Muscle of leg (tissue), 11 donors: ENCODE measurements around the gene SAV1. TPM values are rescaled to one million over a fixed set of nuclear protein-coding genes. Genes with fewer than 3 reads are reported as not detected.

Source experiments
- DNase-seq: peaks from one replicate; pipeline ENCODE4 v3.0.0; 2013
- H3K27ac ChIP-seq: one replicate; pipeline ENCODE4 v1.5.1; 2013; ENCODE audit warnings: mild to moderate bottlenecking, low read length, control low read depth
- H3K27me3 ChIP-seq: one replicate; pipeline ENCODE4 v1.6.1; 2013; ENCODE audit warnings: low read length; ENCODE audit not compliant: control insufficient read depth, insufficient read depth
- H3K36me3 ChIP-seq: one replicate; pipeline ENCODE4 v1.6.1; 2013; ENCODE audit warnings: low read length; ENCODE audit not compliant: control insufficient read depth, insufficient read depth
- H3K4me1 ChIP-seq: one replicate; pipeline ENCODE4 v1.6.1; 2013; ENCODE audit warnings: low read length; ENCODE audit not compliant: control insufficient read depth, insufficient read depth
- H3K4me3 ChIP-seq: one replicate; pipeline ENCODE4 v1.5.1; 2013; ENCODE audit warnings: low read length, control low read depth
- H3K9me3 ChIP-seq: replicated peaks from 2 replicates; pipeline ENCODE4 v1.6.1; 2013; ENCODE audit warnings: low read depth, low read length; ENCODE audit not compliant: control insufficient read depth
- WGBS: methylation state at CpG from one replicate; pipeline ENCODE4 v1.1.5; 2013; ENCODE audit warnings: missing lambda C conversion rate; ENCODE audit not compliant: insufficient coverage; 5-methylcytosine and 5-hydroxymethylcytosine counted together
- polyA plus RNA-seq, 8 donors: library from polyadenylated mRNA; unstranded; fragments of 120-200 nt; gene quantifications; one replicate each; pipeline versions ENCODE4 v1.2.1 to v1.2.3, GENCODE V29; 2013; ENCODE audit warnings: inconsistent platforms in 1 of 8, low replicate concordance in 1 of 8; ENCODE audit not compliant: insufficient read length in 8 of 8, insufficient read depth in 1 of 8
- total RNA-seq: library from RNA; stranded (reverse); fragments of 120-200 nt; gene quantifications from one replicate; pipeline ENCODE4 v1.2.4, GENCODE V29; 2013

The SAV1 gene
- total and polyA plus RNA-seq, 9 donors = 16.2 to 35.3 (median 22.1) TPM

- Histone ChIP-seq H3K27ac (no peak overlapping the region), H3K36me3 (no peaks in the 10 kb centered on the region), H3K4me3 (no peak overlapping the region), H3K27me3 (no peaks in the 10 kb centered on the region), H3K9me3 (no peaks in the 10 kb centered on the region), H3K4me1 (no peaks in the 10 kb centered on the region)
- DNase-seq = no peak
- no CpG with 5 or more reads among the region's 4 CpGs for WGBS
These were observed 53.0 kb downstream of the SAV1 start for GRCh38 chr14:50615056-50615455.

- Histone ChIP-seq H3K4me1 (no peaks in the 10 kb centered on the region), H3K9me3 (no peaks in the 10 kb centered on the region), H3K36me3 (no peaks in the 10 kb centered on the region), H3K27ac (no peak overlapping the region), H3K27me3 (no peaks in the 10 kb centered on the region), H3K4me3 (no peak overlapping the region)
- WGBS = no CpG with 5 or more reads among the region's 3 CpGs
- DNase-seq = no peak
These were observed 55.3 kb downstream of the SAV1 start for GRCh38 chr14:50612806-50613205.

GRCh38 chr14:50610465-50610864 is 57.6 kb downstream of the SAV1 start:
- no peaks in the 10 kb centered on the region for H3K36me3 ChIP-seq
- no peak for DNase-seq
- H3K9me3 ChIP-seq = no peaks in the 10 kb centered on the region
- no CpG with 5 or more reads among the region's 1 CpG for WGBS
- no peak overlapping the region for H3K4me3 ChIP-seq
- no peaks in the 10 kb centered on the region for H3K4me1 ChIP-seq
- no peaks in the 10 kb centered on the region for H3K27me3 ChIP-seq
- no peak overlapping the region for H3K27ac ChIP-seq

- H3K27ac ChIP-seq = peak overlapping the region; percentile 60
- DNase-seq = peak; percentile 95
- H3K4me1 ChIP-seq = no peaks in the 10 kb centered on the region
- no peaks in the 10 kb centered on the region for H3K9me3 ChIP-seq
- H3K27me3 ChIP-seq = no peaks in the 10 kb centered on the region
- no CpG with 5 or more reads among the region's 1 CpG for WGBS
- no peaks in the 10 kb centered on the region for H3K36me3 ChIP-seq
- H3K4me3 ChIP-seq = no peak overlapping the region
These were observed 59.7 kb downstream of the SAV1 start for GRCh38 chr14:50608302-50608851.

- H3K9me3 ChIP-seq = no peaks in the 10 kb centered on the region
- H3K4me1 ChIP-seq = no peaks in the 10 kb centered on the region
- peak; percentile 75 for DNase-seq
- peak overlapping the region; percentile 45 for H3K27ac ChIP-seq
- H3K36me3 ChIP-seq = no peaks in the 10 kb centered on the region
- no peak overlapping the region for H3K4me3 ChIP-seq
- no CpG with 5 or more reads among the region's 1 CpG for WGBS
- H3K27me3 ChIP-seq = no peaks in the 10 kb centered on the region
These were observed 60.3 kb downstream of the SAV1 start for GRCh38 chr14:50607761-50608160.

GRCh38 chr14:50607181-50607580 is 60.9 kb downstream of the SAV1 start:
- no peaks in the 10 kb centered on the region for H3K27me3 ChIP-seq
- peak; percentile 49 for DNase-seq
- no peaks in the 10 kb centered on the region for H3K4me1 ChIP-seq
- H3K27ac ChIP-seq = peak overlapping the region; percentile 45
- H3K36me3 ChIP-seq = no peaks in the 10 kb centered on the region
- 94% methylated on average over 2 of the region's 3 CpGs for WGBS
- no peak overlapping the region for H3K4me3 ChIP-seq
- no peaks in the 10 kb centered on the region for H3K9me3 ChIP-seq

GRCh38 chr14:50606468-50606867 is 61.6 kb downstream of the SAV1 start:
- Histone ChIP-seq H3K4me3 (no peak overlapping the region), H3K27ac (no peak overlapping the region), H3K4me1 (no peaks in the 10 kb centered on the region), H3K36me3 (no peaks in the 10 kb centered on the region), H3K27me3 (no peaks in the 10 kb centered on the region), H3K9me3 (no peaks in the 10 kb centered on the region)
- WGBS = 67% methylated on average over 1 of the region's 2 CpGs
- DNase-seq = no peak

- Histone ChIP-seq H3K4me3 (no peak overlapping the region), H3K27ac (no peak overlapping the region), H3K9me3 (no peaks in the 10 kb centered on the region), H3K27me3 (no peaks in the 10 kb centered on the region), H3K4me1 (no peaks in the 10 kb centered on the region), H3K36me3 (no peaks in the 10 kb centered on the region)
- peak; percentile 74 for DNase-seq
- WGBS = 13% methylated on average over 1 of the region's 1 CpG
These were observed 62.3 kb downstream of the SAV1 start for GRCh38 chr14:50605766-50606165.

- no peaks in the 10 kb centered on the region for H3K27me3 ChIP-seq
- no peaks in the 10 kb centered on the region for H3K9me3 ChIP-seq
- WGBS = no CpG with 5 or more reads among the region's 2 CpGs
- H3K36me3 ChIP-seq = no peaks in the 10 kb centered on the region
- DNase-seq = no peak
- no peak overlapping the region for H3K4me3 ChIP-seq
- no peaks in the 10 kb centered on the region for H3K4me1 ChIP-seq
- no peak overlapping the region for H3K27ac ChIP-seq
These were observed 64.5 kb downstream of the SAV1 start for GRCh38 chr14:50603565-50603964.

GRCh38 chr14:50602035-50602434 is 66.1 kb downstream of the SAV1 start:
- H3K9me3 ChIP-seq = no peaks in the 10 kb centered on the region
- H3K36me3 ChIP-seq = no peaks in the 10 kb centered on the region
- no peak for DNase-seq
- no peaks in the 10 kb centered on the region for H3K4me1 ChIP-seq
- no peak overlapping the region for H3K4me3 ChIP-seq
- no peak overlapping the region for H3K27ac ChIP-seq
- H3K27me3 ChIP-seq = no peaks in the 10 kb centered on the region
- 100% methylated on average over 1 of the region's 3 CpGs for WGBS

- no peaks in the 10 kb centered on the region for H3K9me3 ChIP-seq
- H3K36me3 ChIP-seq = no peaks in the 10 kb centered on the region
- no peak overlapping the region for H3K27ac ChIP-seq
- WGBS = no CpG with 5 or more reads among the region's 2 CpGs
- no peaks in the 10 kb centered on the region for H3K27me3 ChIP-seq
- DNase-seq = no peak
- no peaks in the 10 kb centered on the region for H3K4me1 ChIP-seq
- H3K4me3 ChIP-seq = no peak overlapping the region
These were observed 66.7 kb downstream of the SAV1 start for GRCh38 chr14:50601394-50601793.
